M059J (cell line): ENCODE data around the gene SLC25A45. TPM values are rescaled to one million over a fixed set of nuclear protein-coding genes. Genes with fewer than 3 reads are reported as not detected.

Experiments used
- DNase-seq: peaks from one replicate; pipeline ENCODE4 v3.0.0-alpha.2; 2012; ENCODE audit warnings: low read depth
- total RNA-seq: library from RNA; depleted of rRNA; stranded (reverse); fragments of >200 nt; shearing (Covaris generic); gene quantifications from 2 replicates; pipeline ENCODE4 v1.2.3, GENCODE V29; 2014; rRNA removed

The SLC25A45 gene, protein sequence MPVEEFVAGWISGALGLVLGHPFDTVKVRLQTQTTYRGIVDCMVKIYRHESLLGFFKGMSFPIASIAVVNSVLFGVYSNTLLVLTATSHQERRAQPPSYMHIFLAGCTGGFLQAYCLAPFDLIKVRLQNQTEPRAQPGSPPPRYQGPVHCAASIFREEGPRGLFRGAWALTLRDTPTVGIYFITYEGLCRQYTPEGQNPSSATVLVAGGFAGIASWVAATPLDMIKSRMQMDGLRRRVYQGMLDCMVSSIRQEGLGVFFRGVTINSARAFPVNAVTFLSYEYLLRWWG
- total RNA-seq, result 1.1 and 2.5 TPM in 2 replicates

DNA sequence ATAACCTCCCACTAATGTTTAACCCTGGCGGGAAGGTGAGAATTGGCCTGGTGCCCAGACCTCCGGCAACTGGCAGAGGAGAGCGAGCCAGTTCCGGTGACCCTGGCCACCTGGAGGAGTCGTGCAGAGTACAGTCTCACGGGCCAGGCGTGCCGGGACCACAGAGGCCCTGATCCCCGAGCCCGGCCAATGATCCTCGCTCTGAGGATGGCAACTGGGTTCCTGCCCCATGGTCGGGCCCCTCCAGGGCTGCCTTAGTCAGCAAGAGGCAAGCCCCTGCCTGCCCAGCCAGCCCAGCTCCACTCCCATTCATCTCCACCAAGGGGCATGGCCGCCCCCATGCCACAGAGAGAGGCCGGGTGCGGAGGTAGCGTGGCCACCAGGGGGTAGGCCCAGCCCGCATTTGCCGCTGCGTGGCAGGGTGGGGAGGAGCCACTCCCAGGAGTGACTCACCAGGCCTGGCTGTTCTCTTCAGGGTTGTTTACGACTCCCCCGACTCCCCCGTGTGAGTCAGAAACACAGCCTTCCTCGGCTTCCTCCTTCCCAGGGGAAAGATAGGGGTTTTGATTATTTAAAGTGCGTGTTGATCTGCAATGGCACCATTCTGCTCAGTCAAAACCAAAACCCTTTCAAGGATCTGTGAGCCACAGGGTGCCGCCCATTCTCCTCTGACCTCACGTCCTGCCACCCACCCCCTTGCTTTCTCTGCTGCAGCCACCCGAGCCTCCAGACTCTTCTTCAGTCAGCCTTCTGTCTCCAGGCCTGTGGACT is at the start of gene SLC25A45:
SLC25A45 (minus strand) TSS at position 614 of the 771 bp plus-strand sequence. CDS start 695 bp downstream, outside the sequence.
- DNase-seq, result peak; percentile 99

DNA sequence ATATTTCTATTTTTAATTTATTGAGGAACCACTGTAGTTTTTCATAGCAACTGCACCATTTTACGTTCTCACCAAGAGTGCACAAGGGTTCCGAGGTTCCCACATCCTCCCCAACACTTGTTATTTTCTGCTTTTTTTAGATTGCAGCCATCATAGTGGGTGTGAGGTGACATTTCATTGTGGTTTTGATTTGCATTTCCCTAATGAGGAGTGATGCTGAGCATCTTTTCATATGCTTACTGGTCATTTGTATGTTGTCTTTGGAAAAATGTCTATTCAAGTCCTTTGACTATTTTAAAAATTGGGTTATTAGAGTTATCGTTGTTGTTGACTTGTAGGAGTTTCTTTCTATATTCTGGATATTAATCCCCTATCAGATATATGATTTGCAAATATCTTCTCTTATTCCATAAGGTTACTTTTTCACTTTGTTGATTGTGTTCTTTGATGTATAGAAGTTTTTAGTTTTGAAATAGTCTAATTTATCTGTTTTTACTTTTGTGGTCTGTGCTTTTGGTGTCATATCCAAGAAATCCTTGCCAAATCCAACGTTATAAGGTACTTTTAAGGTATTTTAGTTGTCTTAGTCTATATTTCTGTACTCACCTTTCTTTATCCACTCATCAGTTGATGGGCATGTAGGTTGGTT is 49.1 kb upstream of the SLC25A45 start:
- DNase-seq, result peak; percentile 60

- peak; percentile 71 for DNase-seq
These were observed 48.2 kb upstream of the SLC25A45 start for GRCh38 chr11:65430406-65431217.

- DNase-seq, result peak; percentile 84
These were observed 47.4 kb upstream of the SLC25A45 start for GRCh38 chr11:65429724-65430405.

GRCh38 chr11:65429068-65429681 is 46.7 kb upstream of the SLC25A45 start:
- peak; percentile 85 for DNase-seq

GRCh38 chr11:65428578-65429067 is 46.2 kb upstream of the SLC25A45 start:
- DNase-seq, result no peak

- DNase-seq, result peak; percentile 89
These were observed 45.5 kb upstream of the SLC25A45 start for GRCh38 chr11:65427691-65428577.

- DNase-seq, result no peak
These were observed 44.6 kb upstream of the SLC25A45 start for GRCh38 chr11:65426839-65427690.

GRCh38 chr11:65425971-65426838 is 43.8 kb upstream of the SLC25A45 start:
- DNase-seq, result peak; percentile 81

DNA sequence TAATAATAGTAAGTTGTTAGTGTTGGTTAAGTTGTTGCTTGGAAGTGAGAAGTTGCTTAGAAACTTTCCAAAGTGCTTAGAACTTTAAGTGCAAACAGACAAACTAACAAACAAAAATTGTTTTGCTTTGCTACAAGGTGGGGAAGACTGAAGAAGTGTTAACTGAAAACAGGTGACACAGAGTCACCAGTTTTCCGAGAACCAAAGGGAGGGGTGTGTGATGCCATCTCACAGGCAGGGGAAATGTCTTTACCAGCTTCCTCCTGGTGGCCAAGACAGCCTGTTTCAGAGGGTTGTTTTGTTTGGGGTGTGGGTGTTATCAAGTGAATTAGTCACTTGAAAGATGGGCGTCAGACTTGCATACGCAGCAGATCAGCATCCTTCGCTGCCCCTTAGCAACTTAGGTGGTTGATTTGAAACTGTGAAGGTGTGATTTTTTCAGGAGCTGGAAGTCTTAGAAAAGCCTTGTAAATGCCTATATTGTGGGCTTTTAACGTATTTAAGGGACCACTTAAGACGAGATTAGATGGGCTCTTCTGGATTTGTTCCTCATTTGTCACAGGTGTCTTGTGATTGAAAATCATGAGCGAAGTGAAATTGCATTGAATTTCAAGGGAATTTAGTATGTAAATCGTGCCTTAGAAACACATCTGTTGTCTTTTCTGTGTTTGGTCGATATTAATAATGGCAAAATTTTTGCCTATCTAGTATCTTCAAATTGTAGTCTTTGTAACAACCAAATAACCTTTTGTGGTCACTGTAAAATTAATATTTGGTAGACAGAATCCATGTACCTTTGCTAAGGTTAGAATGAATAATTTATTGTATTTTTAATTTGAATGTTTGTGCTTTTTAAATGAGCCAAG is 42.9 kb upstream of the SLC25A45 start:
- DNase-seq, result peak; percentile 76

- DNase-seq, result peak; percentile 56
These were observed 42.0 kb upstream of the SLC25A45 start for GRCh38 chr11:65424205-65425104.

DNA sequence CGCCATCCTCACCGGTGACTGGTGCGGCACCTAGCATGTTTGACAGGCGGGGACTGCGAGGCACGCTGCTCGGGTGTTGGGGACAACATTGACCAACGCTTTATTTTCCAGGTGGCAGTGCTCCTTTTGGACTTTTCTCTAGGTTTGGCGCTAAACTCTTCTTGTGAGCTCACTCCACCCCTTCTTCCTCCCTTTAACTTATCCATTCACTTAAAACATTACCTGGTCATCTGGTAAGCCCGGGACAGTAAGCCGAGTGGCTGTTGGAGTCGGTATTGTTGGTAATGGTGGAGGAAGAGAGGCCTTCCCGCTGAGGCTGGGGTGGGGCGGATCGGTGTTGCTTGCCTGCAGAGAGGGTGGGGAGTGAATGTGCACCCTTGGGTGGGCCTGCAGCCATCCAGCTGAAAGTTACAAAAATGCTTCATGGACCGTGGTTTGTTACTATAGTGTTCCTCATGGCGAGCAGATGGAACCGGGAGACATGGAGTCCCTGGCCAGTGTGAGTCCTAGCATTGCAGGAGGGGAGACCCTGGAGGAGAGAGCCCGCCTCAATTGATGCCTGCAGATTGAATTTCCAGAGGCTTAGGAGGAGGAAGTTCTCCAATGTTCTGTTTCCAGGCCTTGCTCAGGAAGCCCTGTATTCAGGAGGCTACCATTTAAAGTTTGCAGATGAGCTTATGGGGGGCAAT is 41.2 kb upstream of the SLC25A45 start:
- DNase-seq, result peak; percentile 45

DNA sequence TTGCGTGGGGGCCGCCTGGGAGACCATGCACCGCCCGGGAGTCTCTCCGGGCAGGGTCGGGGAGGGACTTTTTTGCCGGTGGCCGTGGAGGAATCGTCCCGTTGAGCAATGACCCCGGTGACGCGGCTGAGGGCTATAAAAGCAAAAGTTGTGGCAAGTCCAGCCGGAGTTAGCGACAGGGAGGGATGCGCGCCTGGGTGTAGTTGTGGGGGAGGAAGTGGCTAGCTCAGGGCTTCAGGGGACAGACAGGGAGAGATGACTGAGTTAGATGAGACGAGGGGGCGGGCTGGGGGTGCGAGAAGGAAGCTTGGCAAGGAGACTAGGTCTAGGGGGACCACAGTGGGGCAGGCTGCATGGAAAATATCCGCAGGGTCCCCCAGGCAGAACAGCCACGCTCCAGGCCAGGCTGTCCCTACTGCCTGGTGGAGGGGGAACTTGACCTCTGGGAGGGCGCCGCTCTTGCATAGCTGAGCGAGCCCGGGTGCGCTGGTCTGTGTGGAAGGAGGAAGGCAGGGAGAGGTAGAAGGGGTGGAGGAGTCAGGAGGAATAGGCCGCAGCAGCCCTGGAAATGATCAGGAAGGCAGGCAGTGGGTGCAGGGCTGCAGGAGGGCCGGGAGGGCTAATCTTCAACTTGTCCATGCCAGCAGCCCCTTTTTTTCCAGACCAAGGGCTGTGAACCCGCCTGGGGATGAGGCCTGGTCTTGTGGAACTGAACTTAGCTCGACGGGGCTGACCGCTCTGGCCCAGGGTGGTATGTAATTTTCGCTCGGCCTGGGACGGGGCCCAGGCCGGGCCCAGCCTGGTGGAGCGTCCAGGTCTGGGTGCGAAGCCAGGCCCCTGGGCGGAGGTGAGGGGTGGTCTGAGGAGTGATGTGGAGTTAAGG is 40.4 kb upstream of the SLC25A45 start, which contains the start of gene NEAT1:
NEAT1 (plus strand) TSS at position 166 of the 883 bp plus-strand sequence.
- DNase-seq, result peak; percentile 92
